RPMI8226 (cell line): Measurements from ENCODE around the gene WDR1.

ENCODE experiments used
- DNase-seq: peaks from one replicate; pipeline ENCODE4 v3.0.0-alpha.2; 2015

WDR1 gene

DNA sequence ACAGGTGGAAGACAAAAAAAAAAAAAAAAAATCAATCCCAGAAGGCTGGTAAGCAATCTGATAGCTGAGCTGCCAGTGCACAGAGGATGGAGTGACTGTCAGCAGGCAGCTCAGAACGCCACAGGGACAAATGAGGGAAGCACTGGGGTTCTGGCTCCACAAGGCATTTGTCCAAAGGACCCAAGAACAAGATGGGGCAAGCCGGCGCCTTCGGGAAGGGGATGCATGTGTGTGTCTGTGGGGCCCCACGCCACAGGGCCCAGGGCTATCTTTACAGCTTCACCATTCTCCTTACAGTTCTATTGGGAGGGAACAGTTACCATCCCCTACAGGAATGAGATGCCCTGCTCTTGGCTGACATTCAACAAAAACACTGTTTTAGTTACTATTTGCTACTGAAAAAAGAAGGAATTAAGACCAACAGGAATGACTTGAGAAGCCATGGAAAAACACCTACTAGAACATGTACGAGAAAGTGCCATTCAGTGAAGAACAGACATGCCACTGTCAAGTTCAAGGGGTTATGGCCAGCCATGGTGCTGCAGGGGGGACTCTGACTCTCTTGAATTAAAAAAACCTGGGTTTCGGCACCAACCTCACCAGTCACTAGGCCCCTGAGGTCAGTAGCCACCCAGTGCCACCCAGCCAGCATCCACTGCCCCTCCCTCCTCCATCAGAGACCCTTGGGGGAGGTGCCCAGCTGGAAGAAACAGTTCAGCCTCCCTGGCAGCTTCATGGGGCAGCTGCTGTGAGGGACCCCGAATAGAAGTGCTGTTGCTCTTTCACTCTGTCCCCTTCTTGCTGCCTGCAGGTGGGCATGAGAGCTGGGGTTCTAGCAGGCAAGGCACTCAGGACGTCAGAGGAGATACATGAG, 18.5 kb downstream of the WDR1 start:
- DNase-seq, result no peak

GRCh38 chr4:10096978-10097335, 19.6 kb downstream of the WDR1 start:
- DNase-seq, result peak; percentile 49

DNA sequence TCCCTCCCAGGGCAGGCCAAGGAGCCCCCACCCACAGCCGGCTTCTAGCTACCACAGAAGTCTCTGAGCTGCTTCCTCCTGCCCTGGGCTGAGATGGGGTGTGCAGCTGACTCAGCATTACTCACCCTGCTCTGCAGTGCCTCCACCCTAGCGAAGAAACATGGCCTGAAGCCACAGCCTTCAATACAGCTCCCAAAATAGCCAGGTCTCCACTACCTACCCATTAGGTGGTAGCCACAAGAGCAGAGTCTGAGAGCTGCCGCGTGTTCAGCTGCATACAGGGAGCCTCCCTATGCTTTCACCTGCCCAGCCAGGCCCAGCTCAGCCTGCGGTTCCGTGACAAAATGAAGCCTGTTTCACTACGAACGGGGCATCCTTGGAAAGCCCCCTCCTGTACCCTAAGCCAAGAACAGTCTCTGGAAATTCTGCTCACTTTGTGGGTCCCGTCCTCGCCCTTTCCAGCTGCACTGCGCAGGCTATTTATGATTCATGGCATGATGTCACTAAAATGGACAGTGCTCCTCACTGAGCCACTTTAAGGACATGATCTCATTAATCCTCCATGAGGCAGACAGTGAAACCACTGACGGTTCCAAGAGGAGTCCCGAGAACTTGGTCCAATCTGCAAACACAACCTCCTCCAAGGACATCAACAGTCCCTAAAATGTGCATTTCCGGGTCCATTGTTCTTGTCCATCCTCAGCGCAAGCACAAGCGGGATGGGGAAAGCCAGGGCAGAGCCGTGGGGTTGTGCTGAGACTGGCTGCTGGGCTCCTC, 20.2 kb downstream of the WDR1 start:
- DNase-seq, result peak; percentile 93

- DNase-seq, result no peak
Observed at GRCh38 chr4:10095296-10095991, 21.2 kb downstream of the WDR1 start.

GRCh38 chr4:10094841-10095240, 21.8 kb downstream of the WDR1 start:
- no peak for DNase-seq

GRCh38 chr4:10093801-10094552, 22.6 kb downstream of the WDR1 start:
- DNase-seq, result no peak

- DNase-seq, result no peak
Observed at GRCh38 chr4:10093271-10093621, 23.4 kb downstream of the WDR1 start.

- no peak for DNase-seq
Observed at GRCh38 chr4:10092481-10093270, 23.9 kb downstream of the WDR1 start.

DNA sequence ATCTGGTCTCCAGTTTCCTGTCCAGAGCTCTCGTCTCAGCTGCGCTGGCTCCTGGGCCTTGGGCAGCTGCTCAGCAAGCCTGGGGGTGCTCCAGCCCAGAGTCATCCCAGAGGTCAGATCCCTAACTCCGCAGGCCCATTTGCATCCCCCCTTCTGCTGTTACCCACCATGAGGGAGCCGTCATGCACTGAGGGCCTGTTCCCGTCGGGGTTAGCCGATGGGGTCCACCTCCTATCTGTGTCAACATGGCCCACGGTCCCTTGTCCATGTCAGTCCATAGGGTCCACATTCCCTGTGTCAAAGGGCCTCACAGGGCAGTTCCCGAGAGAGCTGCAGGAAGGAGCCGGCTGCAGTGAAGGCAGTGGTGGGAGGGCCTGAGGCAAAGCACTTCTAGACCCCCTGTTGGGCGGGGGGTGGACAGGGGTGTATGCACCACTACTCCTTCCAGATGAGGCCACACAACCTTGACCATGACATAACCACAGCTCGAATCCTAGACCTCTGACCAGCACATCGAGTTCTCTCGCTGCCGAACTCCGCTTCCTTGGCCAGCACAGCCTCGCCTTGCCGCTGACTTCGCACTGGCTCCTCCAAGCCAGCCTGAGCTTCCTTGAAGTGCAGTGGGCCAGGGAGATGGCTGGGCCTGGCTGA, 24.9 kb downstream of the WDR1 start:
- DNase-seq, result no peak

- DNase-seq, result no peak
Observed at GRCh38 chr4:10090467-10091250, 25.9 kb downstream of the WDR1 start.

- DNase-seq, result no peak
Observed at GRCh38 chr4:10089346-10089745, 27.3 kb downstream of the WDR1 start.

DNA sequence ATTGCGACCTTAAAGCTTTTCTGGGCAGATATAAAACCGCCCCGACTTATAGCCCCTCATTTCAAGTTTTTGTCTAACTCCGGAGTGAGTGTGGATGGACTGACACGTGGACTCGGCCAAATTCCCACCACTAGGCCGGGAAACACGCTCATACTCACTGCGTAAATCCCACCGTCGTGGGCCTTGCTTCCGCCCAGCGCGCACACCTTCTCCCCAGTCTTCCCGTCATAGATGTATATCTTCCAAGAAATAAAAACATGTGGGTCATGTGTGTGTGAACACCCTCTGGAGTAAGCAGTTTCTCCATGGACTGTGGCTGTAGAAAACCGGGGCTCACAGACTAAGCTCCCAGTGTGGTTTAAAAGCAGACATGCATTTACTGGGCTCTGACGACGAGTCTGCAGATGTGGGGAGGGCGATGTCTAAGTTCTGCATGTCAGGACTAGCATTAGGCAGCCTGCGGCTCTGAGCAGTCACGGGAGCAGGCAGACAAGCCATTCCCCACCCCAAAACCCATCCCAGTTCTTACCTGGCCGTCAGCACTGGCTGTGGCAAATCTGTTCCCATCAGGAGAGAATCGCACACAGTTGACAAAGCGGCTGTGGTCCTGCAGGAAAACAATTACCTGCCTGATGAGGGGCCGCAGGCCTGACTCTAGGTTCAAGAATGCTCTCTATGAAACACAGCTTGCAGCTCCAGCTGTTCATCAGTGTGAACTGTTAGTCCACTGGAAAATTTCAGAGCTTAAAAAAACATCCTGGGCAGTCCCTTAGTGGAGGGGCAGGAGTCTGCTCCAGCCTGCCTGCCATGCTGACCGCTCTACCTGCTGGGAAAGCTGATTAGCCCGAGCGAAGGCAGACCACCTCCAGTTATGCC, 28.2 kb downstream of the WDR1 start:
- DNase-seq, result no peak

DNA sequence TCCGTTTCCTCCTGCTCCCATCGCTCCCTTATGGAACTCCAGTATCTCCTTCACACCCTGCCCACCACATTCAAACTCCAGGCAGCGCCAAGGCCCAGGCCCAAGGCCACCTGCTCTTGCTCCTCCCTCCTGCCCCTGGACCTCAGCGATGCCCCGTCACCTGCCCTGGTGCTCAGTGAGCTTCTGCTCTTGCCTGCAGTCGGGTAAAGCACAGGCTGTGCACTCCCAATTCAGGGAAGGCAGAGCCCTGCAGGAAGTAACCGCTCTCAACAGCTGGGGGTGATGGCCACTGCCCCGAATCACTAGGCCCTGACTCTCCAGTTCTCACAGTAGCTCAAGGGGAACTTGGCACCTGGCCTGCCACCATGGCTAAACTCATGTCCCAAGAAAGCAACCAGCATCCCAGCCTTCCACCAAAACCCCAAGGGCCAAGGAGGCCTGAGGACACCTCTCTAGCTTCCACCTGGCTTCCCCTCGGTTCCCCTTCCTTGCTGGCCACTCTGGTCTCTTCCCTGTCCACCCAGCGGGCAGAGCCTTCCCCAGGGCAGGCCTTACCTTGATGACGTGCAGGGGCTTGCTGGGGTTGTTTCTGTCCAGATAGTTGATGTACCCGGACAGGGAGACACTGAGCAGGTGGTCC, 29.3 kb downstream of the WDR1 start:
- DNase-seq, result no peak

- DNase-seq, result no peak
Observed at GRCh38 chr4:10086506-10087120, 30.0 kb downstream of the WDR1 start.

DNA sequence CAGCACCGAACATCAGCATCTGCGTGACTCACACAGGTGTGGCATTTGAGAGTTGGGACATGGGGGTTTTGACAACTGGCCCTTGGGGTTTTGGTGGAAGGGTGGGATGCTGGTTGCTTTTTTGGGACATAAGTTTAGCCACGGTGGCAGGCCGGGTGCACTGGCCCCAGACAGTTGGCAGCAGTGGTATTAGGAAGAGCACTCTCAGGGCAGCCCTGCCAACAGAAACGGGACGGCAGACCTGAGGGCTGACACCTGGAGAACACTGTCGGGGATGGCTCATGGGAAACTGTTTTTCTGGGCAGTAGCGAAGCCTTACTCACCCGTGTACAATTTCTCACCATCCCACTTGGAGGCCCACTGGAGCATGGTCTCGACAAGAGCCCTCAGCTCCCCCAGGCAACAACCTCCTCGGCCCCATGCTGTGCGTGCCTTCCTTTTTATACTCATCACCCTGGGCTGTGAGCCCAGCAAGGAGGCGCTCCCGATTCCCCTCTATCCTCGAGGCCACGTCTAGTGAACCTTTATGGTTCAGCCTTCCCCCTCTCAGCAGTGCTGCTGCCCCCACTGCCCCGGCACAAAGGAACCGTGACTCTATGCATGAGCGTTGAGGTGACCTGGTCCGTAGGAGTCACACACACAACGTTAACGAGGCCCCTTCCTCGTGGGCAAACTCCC, 30.6 kb downstream of the WDR1 start:
- no peak for DNase-seq

GRCh38 chr4:10085386-10085785, 31.2 kb downstream of the WDR1 start:
- DNase-seq, result no peak

- no peak for DNase-seq
Observed at GRCh38 chr4:10084651-10085358, 31.8 kb downstream of the WDR1 start.
